GM19043 (cell line): ENCODE data around the gene SCGN.

Experiments used
- ATAC-seq: cut with Tn5 transposase; IDR thresholded peaks from one replicate; pipeline ENCODE4 v1.9.1; 2021; ENCODE audit warnings: low read depth; ENCODE audit not compliant: unreplicated experiment

Gene SCGN

GRCh38 chr6:25652007-25652515 is at the start of gene SCGN:
Gene SCGN (plus strand): TSS chr6:25652215. CDS start chr6:25652404, 189 bp downstream.
- no peak for ATAC-seq

- no peak for ATAC-seq
These were observed 49.4 kb upstream of the SCGN start for GRCh38 chr6:25602674-25602982.

GRCh38 chr6:25603251-25603650 is 48.8 kb upstream of the SCGN start:
- ATAC-seq: no peak

GRCh38 chr6:25606151-25606550 is 45.9 kb upstream of the SCGN start:
- no peak for ATAC-seq

- no peak for ATAC-seq
These were observed 43.3 kb upstream of the SCGN start for GRCh38 chr6:25608558-25609174.

- no peak for ATAC-seq
These were observed 39.3 kb upstream of the SCGN start for GRCh38 chr6:25612666-25613065.

GRCh38 chr6:25613415-25613814 is 38.6 kb upstream of the SCGN start:
- no peak for ATAC-seq

GRCh38 chr6:25614052-25614451 is 38.0 kb upstream of the SCGN start:
- no peak for ATAC-seq

- no peak for ATAC-seq
These were observed 36.5 kb upstream of the SCGN start for GRCh38 chr6:25615471-25615870.

- no peak for ATAC-seq
These were observed 34.0 kb upstream of the SCGN start for GRCh38 chr6:25617997-25618396.

GRCh38 chr6:25619217-25619616 is 32.8 kb upstream of the SCGN start:
- ATAC-seq: no peak

GRCh38 chr6:25620391-25620790 is 31.6 kb upstream of the SCGN start:
- no peak for ATAC-seq

- no peak for ATAC-seq
These were observed 28.9 kb upstream of the SCGN start for GRCh38 chr6:25623065-25623464.

GRCh38 chr6:25623879-25624278 is 28.1 kb upstream of the SCGN start:
- no peak for ATAC-seq

- ATAC-seq: no peak
These were observed 25.0 kb upstream of the SCGN start for GRCh38 chr6:25627001-25627400.

- no peak for ATAC-seq
These were observed 23.4 kb upstream of the SCGN start for GRCh38 chr6:25628471-25629197.

GRCh38 chr6:25629198-25629576 is 22.8 kb upstream of the SCGN start:
- no peak for ATAC-seq

GRCh38 chr6:25630508-25631278 is 21.3 kb upstream of the SCGN start:
- ATAC-seq: no peak

GRCh38 chr6:25635886-25636317 is 16.1 kb upstream of the SCGN start:
- no peak for ATAC-seq

- ATAC-seq: no peak
These were observed 14.8 kb upstream of the SCGN start for GRCh38 chr6:25637211-25637610.

GRCh38 chr6:25637960-25638434 is 14.0 kb upstream of the SCGN start:
- no peak for ATAC-seq
